ENCODE results near the gene KRT35.

The KRT35 gene

DNA sequence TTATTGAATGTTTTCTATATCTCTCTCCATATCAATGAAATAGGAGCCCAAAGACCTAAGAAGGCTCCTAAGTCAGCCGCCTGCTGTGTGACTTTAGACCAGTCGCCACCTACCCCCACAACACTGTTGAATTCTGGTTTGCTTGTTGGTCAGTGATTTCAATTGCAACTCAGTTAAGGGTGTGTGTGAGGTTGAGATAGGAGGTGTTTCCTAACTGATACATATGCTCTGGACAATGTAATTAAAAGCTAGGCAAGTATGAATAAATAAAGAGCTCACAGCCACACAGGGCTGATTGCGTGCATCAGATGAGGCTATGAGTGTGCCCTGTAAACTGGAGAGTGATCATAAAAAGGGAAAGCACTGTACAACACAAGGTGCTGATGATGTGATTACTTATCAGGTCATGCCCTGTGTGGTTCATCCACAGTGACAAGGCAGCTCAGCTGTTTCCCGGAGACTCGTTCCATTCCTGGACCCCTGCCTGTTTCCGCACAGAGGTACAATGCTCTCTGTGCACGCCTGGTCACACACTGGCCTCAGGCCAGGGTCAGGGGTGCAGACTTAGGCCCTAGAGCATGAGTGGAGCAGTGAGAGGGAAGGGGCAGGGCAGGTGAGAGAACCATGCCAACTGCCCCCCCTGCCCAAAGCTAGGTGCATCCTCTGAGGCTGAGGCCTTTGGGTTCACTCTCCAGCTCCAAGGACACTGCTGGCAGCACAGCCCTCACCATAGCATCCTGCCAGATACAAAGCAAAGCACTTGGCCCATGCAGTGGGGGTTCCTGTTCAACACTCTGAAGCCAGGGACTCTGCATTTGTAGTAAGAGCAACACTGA, 3.3 kb upstream of the KRT35 start:
- no peak overlapping the region for H3K4me3 Mint-ChIP-seq
- H3K27me3 Mint-ChIP-seq = peaks cover 21% of the 10 kb centered on the region
- H3K9me3 Mint-ChIP-seq = no peaks in the 10 kb centered on the region
- no peak overlapping the region for H3K27ac Mint-ChIP-seq
- no peaks in the 10 kb centered on the region for H3K36me3 Mint-ChIP-seq
- no peaks in the 10 kb centered on the region for H3K4me1 Mint-ChIP-seq
- no peak for ATAC-seq

DNA sequence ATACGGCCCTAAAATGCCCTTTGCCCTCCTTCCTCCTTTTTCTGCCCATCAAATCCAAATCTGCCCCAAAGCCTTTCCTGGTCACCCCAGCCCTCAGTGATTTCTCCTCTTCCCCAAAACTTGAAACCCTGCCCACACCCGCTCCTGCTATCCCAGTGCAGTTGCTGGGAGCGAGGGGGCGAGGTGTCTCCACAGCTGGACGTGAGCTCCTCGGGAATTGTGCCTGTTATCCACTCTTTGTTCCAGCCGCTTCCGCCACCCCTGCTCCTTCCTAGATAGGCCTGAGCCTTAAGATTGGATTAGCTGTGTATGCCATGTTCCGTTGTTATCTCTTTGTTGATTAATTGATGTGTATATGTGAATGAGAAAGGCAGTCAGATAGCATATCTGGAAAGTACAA, 2.6 kb upstream of the KRT35 start:
- no peaks in the 10 kb centered on the region for H3K9me3 Mint-ChIP-seq
- no peak overlapping the region for H3K27ac Mint-ChIP-seq
- peaks cover 21% of the 10 kb centered on the region for H3K27me3 Mint-ChIP-seq
- no peak overlapping the region for H3K4me3 Mint-ChIP-seq
- no peaks in the 10 kb centered on the region for H3K4me1 Mint-ChIP-seq
- ATAC-seq = no peak
- H3K36me3 Mint-ChIP-seq = no peaks in the 10 kb centered on the region

DNA sequence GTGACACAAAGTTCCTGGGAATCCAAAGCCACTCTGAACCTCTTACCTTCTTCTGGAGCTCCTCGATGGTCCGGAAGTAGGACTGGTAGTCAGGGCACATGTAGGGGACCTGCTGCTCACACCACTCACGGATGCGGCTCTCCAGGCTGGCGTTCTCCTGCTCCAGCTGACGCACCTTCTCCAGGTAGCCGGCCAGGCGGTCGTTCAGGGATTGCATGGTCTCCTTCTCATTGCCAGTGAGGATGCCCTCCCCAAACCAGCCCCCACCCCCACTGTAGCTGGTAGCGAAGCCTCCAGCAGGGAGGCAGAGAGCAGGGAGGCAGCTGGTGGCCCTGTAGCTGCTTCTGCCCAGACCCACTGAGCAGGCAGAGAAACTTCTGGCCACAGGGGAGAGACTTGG, 370 bp downstream of the KRT35 start:
- no peaks in the 10 kb centered on the region for H3K9me3 Mint-ChIP-seq
- no peak overlapping the region for H3K27ac Mint-ChIP-seq
- no peak for ATAC-seq
- no peaks in the 10 kb centered on the region for H3K4me1 Mint-ChIP-seq
- peaks cover 10% of the 10 kb centered on the region for H3K27me3 Mint-ChIP-seq
- H3K4me3 Mint-ChIP-seq = no peak overlapping the region
- H3K36me3 Mint-ChIP-seq = no peaks in the 10 kb centered on the region

DNA sequence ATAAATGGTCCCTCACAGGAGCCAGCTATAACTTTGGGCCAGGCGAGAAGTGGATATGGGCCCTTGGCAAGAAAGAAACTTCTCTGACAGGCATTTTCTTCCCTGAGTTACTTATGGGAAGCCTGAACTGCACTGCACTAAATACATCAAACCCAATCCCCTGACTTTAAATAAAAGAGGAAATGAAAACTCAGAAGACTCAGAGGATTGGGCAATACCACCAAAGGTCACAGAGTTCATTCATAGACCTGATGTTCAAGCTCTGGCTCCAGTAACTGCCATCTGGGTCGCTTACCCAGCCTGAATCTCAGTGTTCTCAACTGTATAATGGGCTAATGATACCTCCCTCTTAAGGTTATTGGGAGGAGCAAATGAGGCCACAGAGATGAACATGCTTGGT, 815 bp downstream of the KRT35 start:
- ATAC-seq = peak; percentile 68
- Mint-ChIP-seq H3K36me3 (no peaks in the 10 kb centered on the region), H3K4me1 (no peaks in the 10 kb centered on the region), H3K27ac (no peak overlapping the region), H3K27me3 (peaks cover 6% of the 10 kb centered on the region), H3K4me3 (no peak overlapping the region), H3K9me3 (no peaks in the 10 kb centered on the region)

DNA sequence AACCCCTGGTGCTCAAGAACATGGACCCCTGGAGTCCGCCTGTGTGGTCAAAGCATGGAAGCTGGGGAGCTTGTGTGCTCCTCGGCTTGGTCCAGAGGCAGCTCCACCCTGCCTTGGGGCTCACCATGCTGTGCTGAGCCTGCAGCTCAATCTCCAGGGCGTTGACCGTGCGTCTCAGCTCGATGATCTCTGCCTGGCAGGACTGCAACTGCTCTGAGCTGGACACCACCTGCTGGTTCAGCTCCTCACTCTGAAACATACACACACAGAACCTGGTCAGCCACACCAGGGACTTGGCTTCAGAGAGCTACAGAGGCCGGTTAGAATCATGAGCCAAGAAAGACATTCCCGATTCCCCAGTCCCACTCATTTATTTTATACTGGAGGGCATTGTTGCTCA, 2.7 kb downstream of the KRT35 start:
- Mint-ChIP-seq H3K4me3 (no peak overlapping the region), H3K9me3 (no peaks in the 10 kb centered on the region), H3K27ac (no peak overlapping the region), H3K36me3 (no peaks in the 10 kb centered on the region), H3K27me3 (peaks cover 12% of the 10 kb centered on the region), H3K4me1 (no peaks in the 10 kb centered on the region)
- ATAC-seq = no peak

DNA sequence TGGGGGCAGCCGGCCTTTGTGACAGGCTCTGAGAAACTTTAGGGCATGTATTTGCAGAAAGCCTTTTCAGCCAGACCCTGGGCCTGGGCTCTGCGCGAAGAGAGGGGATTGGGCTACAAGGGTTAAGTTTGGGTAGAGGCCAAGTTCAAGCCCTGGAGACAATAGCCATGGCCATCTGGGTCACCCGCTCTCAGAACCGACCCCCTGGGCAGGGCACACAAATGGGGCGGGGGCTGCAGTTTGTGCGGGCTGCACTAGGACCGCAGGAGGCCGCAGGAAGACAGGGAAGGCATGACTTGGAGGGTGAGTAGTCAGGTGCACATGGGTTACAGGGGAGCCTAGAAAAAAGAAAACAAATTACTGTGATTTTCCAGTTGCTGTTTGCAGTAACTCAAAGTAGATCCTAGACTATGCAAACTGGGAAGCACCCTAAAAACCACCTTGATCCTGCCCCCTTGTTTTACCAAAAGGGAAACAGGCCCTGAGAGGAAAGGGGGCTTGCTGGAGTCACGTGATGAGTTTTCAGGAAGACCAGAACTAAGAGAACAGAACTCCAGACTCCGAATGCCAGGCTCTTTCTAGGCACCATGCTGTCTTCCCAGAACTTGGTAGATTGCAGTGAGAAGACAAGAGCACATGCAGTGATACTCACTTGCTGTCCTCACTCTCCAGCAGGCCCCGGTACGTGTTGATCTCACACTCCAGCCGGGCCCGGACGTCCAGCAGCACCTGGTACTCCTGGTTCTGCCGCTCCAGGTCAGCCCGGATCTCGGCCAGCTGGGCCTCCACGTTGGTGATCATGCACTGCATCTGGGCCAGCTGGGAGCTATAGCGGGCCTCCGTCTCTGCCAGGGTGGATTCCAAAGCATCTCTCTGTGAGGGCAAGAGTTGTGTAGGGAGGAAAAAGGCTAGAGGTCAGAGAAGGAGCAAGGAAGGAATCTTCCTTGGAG, 3.8 kb downstream of the KRT35 start:
- Mint-ChIP-seq H3K27me3 (peaks cover 22% of the 10 kb centered on the region), H3K4me1 (no peaks in the 10 kb centered on the region), H3K36me3 (no peaks in the 10 kb centered on the region), H3K9me3 (no peaks in the 10 kb centered on the region), H3K4me3 (no peak overlapping the region), H3K27ac (no peak overlapping the region)
- no peak for ATAC-seq

DNA sequence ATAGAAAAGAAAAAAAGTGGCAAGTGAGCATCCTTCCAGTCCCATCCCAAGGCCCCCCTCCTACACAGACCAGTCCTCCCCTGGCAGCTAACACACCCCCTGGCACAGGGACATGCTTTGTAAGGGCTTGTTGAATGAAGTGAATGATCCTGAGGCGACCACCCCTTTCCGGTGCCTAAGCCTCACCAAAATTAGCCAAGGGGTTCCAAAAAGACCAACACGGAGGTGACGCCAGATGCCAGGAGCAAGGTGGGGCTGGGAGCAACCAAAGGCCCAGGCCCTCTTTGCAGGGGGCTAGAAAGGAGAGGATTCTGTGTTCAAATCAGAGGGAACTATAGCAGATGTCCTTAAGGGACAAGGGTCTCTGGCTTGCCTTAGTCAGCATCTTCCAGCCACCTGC, 5.5 kb downstream of the KRT35 start:
- Mint-ChIP-seq H3K4me1 (no peaks in the 10 kb centered on the region), H3K27ac (no peak overlapping the region), H3K27me3 (peaks cover 22% of the 10 kb centered on the region), H3K9me3 (no peaks in the 10 kb centered on the region), H3K36me3 (no peaks in the 10 kb centered on the region), H3K4me3 (no peak overlapping the region)
- no peak for ATAC-seq

DNA sequence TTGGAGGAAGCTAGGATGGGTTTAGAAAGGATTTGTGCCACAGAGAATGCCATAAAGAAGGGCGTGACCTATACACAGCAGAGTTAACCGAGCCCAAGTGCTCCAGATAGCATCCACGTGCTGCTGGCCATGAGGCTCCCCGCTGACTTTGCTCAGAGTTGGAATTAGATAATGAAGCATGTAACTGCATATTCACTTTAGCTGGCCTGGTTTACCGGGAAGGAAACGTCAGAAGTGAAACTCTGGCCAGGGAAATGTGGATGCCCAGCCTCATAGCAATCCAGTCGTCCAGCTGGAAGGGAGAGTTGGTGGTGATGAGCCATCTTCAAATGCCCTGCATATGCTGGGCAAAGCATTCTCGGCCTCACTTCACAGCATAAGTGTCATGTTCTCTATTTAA, 6.1 kb downstream of the KRT35 start:
- Mint-ChIP-seq H3K27ac (no peak overlapping the region), H3K4me3 (no peak overlapping the region), H3K4me1 (no peaks in the 10 kb centered on the region), H3K36me3 (no peaks in the 10 kb centered on the region), H3K27me3 (peaks cover 22% of the 10 kb centered on the region), H3K9me3 (no peaks in the 10 kb centered on the region)
- ATAC-seq = no peak

DNA sequence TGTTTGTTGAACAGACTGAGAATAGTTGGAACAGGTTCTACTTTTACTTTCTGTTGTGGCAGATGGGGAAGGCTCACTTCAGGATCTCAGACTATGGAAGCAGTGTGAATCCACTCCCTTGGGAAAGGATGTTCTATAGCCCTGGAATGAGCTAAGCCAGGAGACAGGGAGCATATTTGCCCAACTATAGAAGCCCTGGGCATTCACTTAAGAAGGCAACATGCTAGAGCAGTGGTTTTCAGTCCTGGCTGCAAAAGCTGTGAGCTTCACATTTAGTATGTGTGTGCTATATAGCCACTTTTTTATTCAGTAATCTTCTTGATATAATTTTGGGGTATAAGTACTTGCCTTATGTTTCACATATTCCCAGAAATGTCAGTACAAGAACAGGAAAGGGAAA, 12.6 kb downstream of the KRT35 start:
- H3K27me3 Mint-ChIP-seq = peaks cover 56% of the 10 kb centered on the region
- H3K9me3 Mint-ChIP-seq = peaks cover 3% of the 10 kb centered on the region
- H3K4me3 Mint-ChIP-seq = no peak overlapping the region
- no peak for ATAC-seq
- no peak overlapping the region for H3K27ac Mint-ChIP-seq
- no peaks in the 10 kb centered on the region for H3K36me3 Mint-ChIP-seq
- H3K4me1 Mint-ChIP-seq = no peaks in the 10 kb centered on the region

DNA sequence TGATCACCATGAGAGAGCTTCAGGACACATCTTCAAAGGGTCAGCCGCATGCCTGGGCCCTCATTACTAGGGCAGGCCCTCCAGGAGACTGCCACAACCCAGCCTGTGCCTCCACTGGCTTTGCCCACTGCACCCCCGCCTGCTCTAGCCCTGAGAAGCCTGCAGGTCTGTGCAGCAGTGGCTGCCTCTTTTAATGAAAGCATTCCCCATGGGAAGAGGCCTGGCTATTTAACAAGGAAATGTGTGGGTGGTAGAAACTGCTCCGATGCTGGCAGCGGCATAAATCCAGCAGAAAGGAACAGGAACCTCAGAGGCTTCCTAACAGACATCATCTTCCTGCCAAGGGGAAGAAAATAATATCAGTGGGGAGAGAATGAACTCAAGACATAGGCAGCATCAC, 13.4 kb downstream of the KRT35 start:
- no peak for ATAC-seq
- Mint-ChIP-seq H3K9me3 (peaks cover 3% of the 10 kb centered on the region), H3K4me3 (no peak overlapping the region), H3K36me3 (no peaks in the 10 kb centered on the region), H3K27ac (no peak overlapping the region), H3K27me3 (peaks cover 54% of the 10 kb centered on the region), H3K4me1 (no peaks in the 10 kb centered on the region)

DNA sequence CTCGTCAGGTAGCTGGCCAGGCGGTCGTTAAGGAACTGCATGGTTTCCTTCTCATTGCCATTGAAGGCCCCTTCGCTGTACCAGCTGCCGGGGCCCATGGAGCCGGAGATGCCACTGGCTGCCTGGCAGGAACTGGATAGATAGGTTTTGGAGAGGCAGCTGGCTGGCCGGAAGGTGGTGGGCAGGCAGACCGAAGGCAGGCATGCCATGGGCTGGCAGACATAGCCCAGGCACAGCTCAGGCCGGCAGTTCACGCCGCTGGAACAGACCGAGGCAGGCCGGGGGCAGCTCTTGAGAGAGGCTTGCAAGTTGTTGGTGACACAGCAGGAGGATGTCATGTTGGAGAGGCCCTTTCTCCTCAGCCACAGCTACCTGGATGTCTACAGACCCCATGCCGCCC, 14.0 kb downstream of the KRT35 start, which contains the start of gene KRT32:
TSS of gene KRT32 (minus strand) at position 399 of the 400 bp plus-strand sequence. CDS start at position 338, 61 bp downstream.
- no peak within 1 kb of the TSS for H3K4me3 Mint-ChIP-seq
- no peak within 1 kb of the TSS for H3K27ac Mint-ChIP-seq
- no peaks in the 10 kb centered on the region for H3K4me1 Mint-ChIP-seq
- ATAC-seq = no peak
- no peaks in the 10 kb centered on the region for H3K36me3 Mint-ChIP-seq
- H3K9me3 Mint-ChIP-seq = peaks cover 3% of the 10 kb centered on the region
- H3K27me3 Mint-ChIP-seq = peaks cover 56% of the 10 kb centered on the region

DNA sequence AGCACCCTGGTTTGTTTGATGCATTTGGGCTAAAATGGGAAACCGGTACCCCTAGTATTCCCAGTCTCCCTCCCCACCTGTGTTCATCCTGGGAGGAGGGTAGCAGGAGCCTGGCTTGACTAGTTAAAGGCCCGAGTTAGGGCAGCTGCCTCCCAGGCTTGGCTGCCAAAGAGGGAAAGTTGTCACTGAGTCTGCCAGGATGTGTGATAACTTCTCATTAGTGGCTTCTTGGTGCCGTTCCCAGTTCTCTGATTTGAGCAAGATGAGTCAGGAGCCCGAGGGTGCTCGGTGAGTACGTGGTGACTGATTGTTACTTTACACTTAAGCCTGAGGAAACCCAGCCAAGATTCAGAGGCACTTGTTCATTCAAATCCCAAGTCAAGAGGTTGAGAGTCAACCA, 16.3 kb downstream of the KRT35 start:
- Mint-ChIP-seq H3K4me1 (no peaks in the 10 kb centered on the region), H3K9me3 (peaks cover 3% of the 10 kb centered on the region), H3K4me3 (no peak overlapping the region), H3K27me3 (peaks cover 59% of the 10 kb centered on the region), H3K36me3 (no peaks in the 10 kb centered on the region), H3K27ac (no peak overlapping the region)
- ATAC-seq = no peak

DNA sequence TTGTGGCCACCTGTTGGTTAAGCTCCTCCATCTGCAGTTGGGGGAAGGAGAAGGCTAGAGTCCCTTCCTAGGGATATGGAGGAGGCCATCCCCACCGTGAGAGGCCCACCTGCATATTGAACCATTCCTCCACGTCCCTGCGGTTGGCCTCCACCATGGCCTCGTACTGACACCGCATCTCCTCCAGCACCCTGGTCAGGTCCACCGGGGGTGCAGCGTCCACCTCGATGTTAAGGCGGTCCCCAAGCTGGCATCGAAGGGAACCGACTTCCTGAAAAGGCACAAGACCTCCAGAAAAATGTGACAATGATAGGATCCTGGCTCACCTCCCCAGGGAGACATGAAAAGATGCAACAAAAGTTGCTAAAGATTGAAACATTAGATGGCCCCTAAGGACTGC, 16.8 kb downstream of the KRT35 start:
- Mint-ChIP-seq H3K9me3 (peaks cover 3% of the 10 kb centered on the region), H3K27me3 (peaks cover 56% of the 10 kb centered on the region), H3K27ac (no peak overlapping the region), H3K4me3 (no peak overlapping the region), H3K4me1 (no peaks in the 10 kb centered on the region), H3K36me3 (no peaks in the 10 kb centered on the region)
- ATAC-seq = no peak

DNA sequence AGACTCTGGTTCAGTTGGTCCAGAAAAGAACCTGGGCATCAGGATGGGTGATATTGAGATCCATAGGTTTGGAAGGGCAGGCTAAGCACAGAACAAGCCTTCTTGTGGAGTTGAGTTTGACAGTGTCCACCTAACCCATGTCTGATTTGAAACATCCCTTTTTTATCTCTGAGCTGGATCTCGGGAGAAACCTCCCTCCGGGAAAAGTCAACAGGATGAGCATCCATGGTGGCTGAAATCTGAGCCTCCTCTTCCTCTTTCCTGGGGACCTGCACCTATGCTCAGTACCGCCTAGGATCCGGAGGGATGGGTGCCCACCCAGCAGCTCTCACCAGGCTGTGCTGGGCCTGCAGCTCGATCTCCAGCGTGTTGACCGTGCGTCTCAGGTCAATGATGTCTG, 17.2 kb downstream of the KRT35 start:
- no peak overlapping the region for H3K27ac Mint-ChIP-seq
- H3K4me1 Mint-ChIP-seq = no peaks in the 10 kb centered on the region
- H3K9me3 Mint-ChIP-seq = peaks cover 3% of the 10 kb centered on the region
- no peaks in the 10 kb centered on the region for H3K36me3 Mint-ChIP-seq
- no peak for ATAC-seq
- no peak overlapping the region for H3K4me3 Mint-ChIP-seq
- H3K27me3 Mint-ChIP-seq = peaks cover 52% of the 10 kb centered on the region

DNA sequence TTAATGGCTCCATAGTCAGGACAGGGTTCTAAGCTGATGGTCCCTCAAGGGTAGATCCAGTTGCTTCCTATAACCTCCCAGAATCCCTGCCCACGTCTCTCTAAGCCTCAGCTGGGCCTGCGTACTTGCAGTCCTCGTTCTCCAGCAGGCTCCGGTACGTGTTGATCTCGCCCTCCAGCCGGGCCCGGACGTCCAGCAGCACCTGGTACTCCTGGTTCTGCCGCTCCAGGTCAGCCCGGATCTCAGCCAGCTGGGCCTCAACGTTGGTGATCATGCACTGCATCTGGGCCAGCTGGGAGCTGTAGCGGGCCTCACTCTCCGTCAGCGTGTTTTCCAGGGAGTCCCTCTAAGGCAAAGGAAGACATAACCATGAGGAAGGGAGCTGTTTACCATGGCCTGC, 18.2 kb downstream of the KRT35 start:
- Mint-ChIP-seq H3K4me3 (no peak overlapping the region), H3K36me3 (no peaks in the 10 kb centered on the region), H3K9me3 (no peaks in the 10 kb centered on the region), H3K4me1 (no peaks in the 10 kb centered on the region), H3K27me3 (peaks cover 49% of the 10 kb centered on the region), H3K27ac (no peak overlapping the region)
- ATAC-seq = no peak

DNA sequence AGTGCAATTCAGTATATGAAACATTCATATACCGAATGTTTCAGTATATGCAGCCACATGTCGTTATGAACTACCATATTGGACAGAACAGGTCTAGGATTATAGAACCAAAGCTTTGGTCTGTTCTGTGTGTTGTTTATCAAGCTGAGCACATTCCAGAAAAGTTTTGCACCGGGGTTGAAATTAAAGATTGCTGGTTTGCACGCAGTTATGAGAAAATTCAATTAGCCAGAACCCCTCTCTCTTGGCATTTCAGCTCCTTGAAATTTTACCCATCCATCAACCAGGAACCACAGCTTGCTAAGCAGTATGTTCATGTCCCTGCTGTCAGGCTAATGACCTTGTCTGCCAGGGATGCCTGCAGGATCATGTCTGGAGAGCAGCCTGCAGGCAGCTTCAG, 23.3 kb downstream of the KRT35 start:
- ATAC-seq = no peak
- Mint-ChIP-seq H3K4me1 (no peaks in the 10 kb centered on the region), H3K9me3 (no peaks in the 10 kb centered on the region), H3K36me3 (no peaks in the 10 kb centered on the region), H3K4me3 (no peak overlapping the region), H3K27me3 (peaks cover 17% of the 10 kb centered on the region), H3K27ac (no peak overlapping the region)

Measured in stimulated activated memory B cell treated with anti-CD40 and anti-IgM and Interleukin-4, amounts not matched to agents 10 μg/mL and 1 μg/mL and 100 μg/mL, for 72 hours (primary cell).